ENCODE results near the gene NPPC.

DNA sequence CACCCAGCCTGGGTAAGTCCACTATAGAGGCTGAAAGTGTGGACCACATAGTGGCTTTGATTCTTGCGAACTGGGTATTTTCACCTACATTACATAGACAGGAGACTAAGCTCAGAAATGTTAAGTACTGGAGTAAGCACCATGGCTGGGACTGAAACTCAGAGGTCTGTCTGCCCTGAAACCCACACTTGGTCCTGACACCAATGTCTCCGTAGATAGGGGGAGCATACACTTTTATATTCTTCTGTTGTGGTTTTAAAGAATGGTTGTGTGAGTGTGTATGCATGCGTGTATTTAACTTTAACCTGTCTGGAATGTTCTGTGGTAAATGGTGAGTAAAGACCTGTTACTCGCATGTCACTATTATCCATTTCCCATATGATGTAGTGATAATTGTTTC is 10.3 kb upstream of the NPPC start:
- TF ChIP-seq EP300 (IDR thresholded peaks at IDR 0.05; ENCODE audit: low read depth): no peak
- TF ChIP-seq POLR2AphosphoS5 (IDR thresholded peaks at IDR 0.05): no peak
- TF ChIP-seq CTCF (IDR thresholded peaks at IDR 0.05): no peak
- no peak for TF ChIP-seq POLR2A (IDR thresholded peaks at IDR 0.05)

All from transverse colon (tissue), 4 donors.